ENCODE data around the gene TSSC4. TPM values are rescaled to one million over a fixed set of nuclear protein-coding genes. Genes with fewer than 3 reads are reported as not detected.
A peak's percentile ranks its signal among the peaks of the same experiment; 100 is the strongest.
"Not testable (repeated sequence)": the region's sequence is repeated elsewhere in the genome, so short reads cannot be mapped to it uniquely, and the experiment has no call there.

Gene TSSC4
- 51.6 and 61.5 TPM in 2 replicates for total RNA-seq (2014; rRNA removed)
- polyA plus RNA-seq (2012): 48.9 TPM

- DNase-seq (ENCODE audit: low read depth): peak; percentile 100
Observed at GRCh38 chr11:2400069-2400761, at the start of gene TSSC4. TSSC4 (plus strand) TSS chr11:2400750; CDS start chr11:2402634, 1,884 bp downstream.

- DNase-seq (ENCODE audit: low read depth): no peak
Observed at GRCh38 chr11:2351701-2352100, 48.8 kb upstream of the TSSC4 start.

- DNase-seq (ENCODE audit: low read depth): no peak
Observed at GRCh38 chr11:2352420-2352819, 48.1 kb upstream of the TSSC4 start.

- DNase-seq (ENCODE audit: low read depth): no peak
Observed at GRCh38 chr11:2355000-2355644, 45.4 kb upstream of the TSSC4 start.

GRCh38 chr11:2357246-2357645, 43.3 kb upstream of the TSSC4 start:
- DNase-seq (ENCODE audit: low read depth): no peak

- DNase-seq (ENCODE audit: low read depth): not testable (repeated sequence)
Observed at GRCh38 chr11:2357651-2358050, 42.9 kb upstream of the TSSC4 start.

- DNase-seq (ENCODE audit: low read depth): no peak
Observed at GRCh38 chr11:2358754-2359442, 41.7 kb upstream of the TSSC4 start.

- DNase-seq (ENCODE audit: low read depth): no peak
Observed at GRCh38 chr11:2359557-2359956, 41.0 kb upstream of the TSSC4 start.

GRCh38 chr11:2360081-2360642, 40.4 kb upstream of the TSSC4 start:
- no peak for DNase-seq (ENCODE audit: low read depth)

GRCh38 chr11:2361565-2361964, 39.0 kb upstream of the TSSC4 start:
- no peak for DNase-seq (ENCODE audit: low read depth)

- no peak for DNase-seq (ENCODE audit: low read depth)
Observed at GRCh38 chr11:2362414-2362813, 38.1 kb upstream of the TSSC4 start.

GRCh38 chr11:2363130-2363529, 37.4 kb upstream of the TSSC4 start:
- DNase-seq (ENCODE audit: low read depth): no peak

GRCh38 chr11:2363577-2364370, 36.8 kb upstream of the TSSC4 start:
- no peak for DNase-seq (ENCODE audit: low read depth)

GRCh38 chr11:2364386-2364785, 36.2 kb upstream of the TSSC4 start:
- DNase-seq (ENCODE audit: low read depth): not testable (repeated sequence)

GRCh38 chr11:2365571-2366210, 34.9 kb upstream of the TSSC4 start:
- no peak for DNase-seq (ENCODE audit: low read depth)

GRCh38 chr11:2366276-2366675, 34.3 kb upstream of the TSSC4 start:
- no peak for DNase-seq (ENCODE audit: low read depth)

GRCh38 chr11:2366733-2367132, 33.8 kb upstream of the TSSC4 start:
- DNase-seq (ENCODE audit: low read depth): no peak

GRCh38 chr11:2367266-2368160, 33.0 kb upstream of the TSSC4 start:
- no peak for DNase-seq (ENCODE audit: low read depth)

- no peak for DNase-seq (ENCODE audit: low read depth)
Observed at GRCh38 chr11:2368178-2368850, 32.2 kb upstream of the TSSC4 start.

- no peak for DNase-seq (ENCODE audit: low read depth)
Observed at GRCh38 chr11:2368851-2369180, 31.7 kb upstream of the TSSC4 start.

All from LHCN-M2 (cell line).